ENCODE measurements around the gene CAMK1D. TPM values are rescaled to one million over a fixed set of nuclear protein-coding genes. Genes with fewer than 3 reads are reported as not detected.

Gene CAMK1D
- total and polyA plus RNA-seq, 10 of the 15 experiments (the other 5 are each of a cell fraction or from before 2014, with no cell fraction given): 2.1 to 35.5 (median 14.7) TPM

DNA sequence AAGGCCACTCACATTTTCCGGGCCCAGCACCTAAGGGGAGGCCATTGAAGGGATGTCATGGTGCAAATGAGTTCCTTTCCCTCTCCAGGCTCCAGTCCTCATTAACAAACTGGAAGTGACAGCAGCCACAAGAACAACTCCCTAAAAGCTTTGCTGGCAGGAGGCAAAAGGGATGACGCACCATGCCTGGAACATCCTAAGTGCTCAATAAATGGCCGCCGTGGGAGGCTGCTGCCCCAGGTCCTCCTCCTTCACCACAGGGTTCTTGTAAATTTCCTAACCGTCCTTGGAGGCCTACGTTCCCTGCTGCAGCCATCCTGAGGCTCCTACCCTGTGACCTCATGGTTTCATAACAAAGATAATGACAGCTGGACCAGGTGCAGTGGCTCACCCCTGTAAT lies 41.3 kb upstream of the CAMK1D start (continued):
- TF ChIP-seq, protein P1, sequence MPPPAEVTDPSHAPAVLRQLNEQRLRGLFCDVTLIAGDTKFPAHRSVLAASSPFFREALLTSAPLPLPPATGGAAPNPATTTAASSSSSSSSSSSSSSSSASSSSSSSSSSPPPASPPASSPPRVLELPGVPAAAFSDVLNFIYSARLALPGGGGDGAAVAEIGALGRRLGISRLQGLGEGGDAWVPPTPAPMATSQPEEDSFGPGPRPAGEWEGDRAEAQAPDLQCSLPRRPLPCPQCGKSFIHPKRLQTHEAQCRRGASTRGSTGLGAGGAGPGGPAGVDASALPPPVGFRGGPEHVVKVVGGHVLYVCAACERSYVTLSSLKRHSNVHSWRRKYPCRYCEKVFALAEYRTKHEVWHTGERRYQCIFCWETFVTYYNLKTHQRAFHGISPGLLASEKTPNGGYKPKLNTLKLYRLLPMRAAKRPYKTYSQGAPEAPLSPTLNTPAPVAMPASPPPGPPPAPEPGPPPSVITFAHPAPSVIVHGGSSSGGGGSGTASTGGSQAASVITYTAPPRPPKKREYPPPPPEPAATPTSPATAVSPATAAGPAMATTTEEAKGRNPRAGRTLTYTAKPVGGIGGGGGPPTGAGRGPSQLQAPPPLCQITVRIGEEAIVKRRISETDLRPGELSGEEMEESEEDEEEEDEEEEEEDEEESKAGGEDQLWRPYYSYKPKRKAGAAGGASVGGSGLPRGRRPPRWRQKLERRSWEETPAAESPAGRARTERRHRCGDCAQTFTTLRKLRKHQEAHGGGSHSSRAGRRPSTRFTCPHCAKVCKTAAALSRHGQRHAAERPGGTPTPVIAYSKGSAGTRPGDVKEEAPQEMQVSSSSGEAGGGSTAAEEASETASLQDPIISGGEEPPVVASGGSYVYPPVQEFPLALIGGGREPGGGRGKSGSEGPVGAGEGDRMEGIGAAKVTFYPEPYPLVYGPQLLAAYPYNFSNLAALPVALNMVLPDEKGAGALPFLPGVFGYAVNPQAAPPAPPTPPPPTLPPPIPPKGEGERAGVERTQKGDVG (CRISPR knock-in tag; IDR thresholded peaks at IDR 0.05): no peak
- no peak for TF ChIP-seq TCF12 (IDR thresholded peaks at IDR 0.05; ENCODE audit: low read depth, low read length)
- TF ChIP-seq BRCA1 (IDR thresholded peaks at IDR 0.05; ENCODE audit: low read depth, low read length): no peak
- TF ChIP-seq TCF7 (IDR thresholded peaks at IDR 0.05; ENCODE audit: borderline replicate concordance): no peak
- no peak for TF ChIP-seq NR2C2 (IDR thresholded peaks at IDR 0.05; ENCODE audit: borderline replicate concordance, control insufficient read depth, insufficient read length, low read depth)
- TF ChIP-seq RAD21 (IDR thresholded peaks at IDR 0.05; ENCODE audit: insufficient read depth, low read depth, low read length): no peak
- TF ChIP-seq NR2F1 (conservative IDR thresholded peaks at IDR 0.05): no peak
- TF ChIP-seq MYB (IDR thresholded peaks at IDR 0.05; ENCODE audit: borderline replicate concordance, low read depth, low read length): no peak
- TF ChIP-seq ZSCAN29 (IDR thresholded peaks at IDR 0.05): no peak
- TF ChIP-seq POU2F2 (IDR thresholded peaks at IDR 0.05; ENCODE audit: borderline replicate concordance, low read depth, low read length): no peak
- TF ChIP-seq SIN3A (IDR thresholded peaks at IDR 0.05; ENCODE audit: low read depth, low read length): no peak
- no peak for TF ChIP-seq HCFC1 (IDR thresholded peaks at IDR 0.05; ENCODE audit: low read length)
- TF ChIP-seq YBX1 (IDR thresholded peaks at IDR 0.05): no peak

Data from GM12878 (cell line).